Measurements from ENCODE around the gene SEPTIN5. TPM values are rescaled to one million over a fixed set of nuclear protein-coding genes. Genes with fewer than 3 reads are reported as not detected.

The SEPTIN5 gene
- total RNA-seq = 20.9 TPM

GRCh38 chr22:19714312-19715187, at the start of gene SEPTIN5:
TSS of gene SEPTIN5 (plus strand) at chr22:19714503. CDS start at chr22:19714589, 86 bp downstream.
- Histone ChIP-seq H3K4me1 (ENCODE audit: insufficient read depth, low read length) (peaks cover 26% of the 10 kb centered on the region), H3K27me3 (ENCODE audit: insufficient read depth, low read length) (peaks cover 26% of the 10 kb centered on the region), H3K9me3 (ENCODE audit: low read depth, low read length) (no peaks in the 10 kb centered on the region), H3K4me3 (ENCODE audit: low read length) (peak within 1 kb of the TSS; percentile 29)

GRCh38 chr22:19664951-19665783, 49.1 kb upstream of the SEPTIN5 start:
- no peak overlapping the region for H3K4me3 ChIP-seq (ENCODE audit: low read length)
- no peaks in the 10 kb centered on the region for H3K9me3 ChIP-seq (ENCODE audit: low read depth, low read length)
- H3K4me1 ChIP-seq (ENCODE audit: insufficient read depth, low read length) = no peaks in the 10 kb centered on the region
- no peaks in the 10 kb centered on the region for H3K27me3 ChIP-seq (ENCODE audit: insufficient read depth, low read length)

- Histone ChIP-seq H3K4me1 (ENCODE audit: insufficient read depth, low read length) (no peaks in the 10 kb centered on the region), H3K9me3 (ENCODE audit: low read depth, low read length) (no peaks in the 10 kb centered on the region), H3K27me3 (ENCODE audit: insufficient read depth, low read length) (no peaks in the 10 kb centered on the region), H3K4me3 (ENCODE audit: low read length) (no peak overlapping the region)
These were observed 48.3 kb upstream of the SEPTIN5 start for GRCh38 chr22:19665784-19666672.

GRCh38 chr22:19666673-19667593, 47.4 kb upstream of the SEPTIN5 start:
- no peaks in the 10 kb centered on the region for H3K9me3 ChIP-seq (ENCODE audit: low read depth, low read length)
- no peaks in the 10 kb centered on the region for H3K27me3 ChIP-seq (ENCODE audit: insufficient read depth, low read length)
- no peaks in the 10 kb centered on the region for H3K4me1 ChIP-seq (ENCODE audit: insufficient read depth, low read length)
- no peak overlapping the region for H3K4me3 ChIP-seq (ENCODE audit: low read length)

GRCh38 chr22:19667872-19668740, 46.2 kb upstream of the SEPTIN5 start:
- Histone ChIP-seq H3K9me3 (ENCODE audit: low read depth, low read length) (no peaks in the 10 kb centered on the region), H3K4me1 (ENCODE audit: insufficient read depth, low read length) (no peaks in the 10 kb centered on the region), H3K4me3 (ENCODE audit: low read length) (no peak overlapping the region), H3K27me3 (ENCODE audit: insufficient read depth, low read length) (no peaks in the 10 kb centered on the region)

- Histone ChIP-seq H3K27me3 (ENCODE audit: insufficient read depth, low read length) (no peaks in the 10 kb centered on the region), H3K4me1 (ENCODE audit: insufficient read depth, low read length) (no peaks in the 10 kb centered on the region), H3K4me3 (ENCODE audit: low read length) (no peak overlapping the region), H3K9me3 (ENCODE audit: low read depth, low read length) (no peaks in the 10 kb centered on the region)
These were observed 45.6 kb upstream of the SEPTIN5 start for GRCh38 chr22:19668748-19669147.

GRCh38 chr22:19669570-19669969, 44.7 kb upstream of the SEPTIN5 start:
- H3K9me3 ChIP-seq (ENCODE audit: low read depth, low read length) = no peaks in the 10 kb centered on the region
- H3K4me1 ChIP-seq (ENCODE audit: insufficient read depth, low read length) = no peaks in the 10 kb centered on the region
- no peak overlapping the region for H3K4me3 ChIP-seq (ENCODE audit: low read length)
- H3K27me3 ChIP-seq (ENCODE audit: insufficient read depth, low read length) = no peaks in the 10 kb centered on the region

- Histone ChIP-seq H3K4me1 (ENCODE audit: insufficient read depth, low read length) (no peaks in the 10 kb centered on the region), H3K4me3 (ENCODE audit: low read length) (no peak overlapping the region), H3K27me3 (ENCODE audit: insufficient read depth, low read length) (no peaks in the 10 kb centered on the region), H3K9me3 (ENCODE audit: low read depth, low read length) (no peaks in the 10 kb centered on the region)
These were observed 43.0 kb upstream of the SEPTIN5 start for GRCh38 chr22:19671316-19671715.

GRCh38 chr22:19672054-19672776, 42.1 kb upstream of the SEPTIN5 start:
- Histone ChIP-seq H3K9me3 (ENCODE audit: low read depth, low read length) (no peaks in the 10 kb centered on the region), H3K4me1 (ENCODE audit: insufficient read depth, low read length) (no peaks in the 10 kb centered on the region), H3K27me3 (ENCODE audit: insufficient read depth, low read length) (no peaks in the 10 kb centered on the region), H3K4me3 (ENCODE audit: low read length) (no peak overlapping the region)

GRCh38 chr22:19673660-19674059, 40.6 kb upstream of the SEPTIN5 start:
- Histone ChIP-seq H3K4me1 (ENCODE audit: insufficient read depth, low read length) (no peaks in the 10 kb centered on the region), H3K9me3 (ENCODE audit: low read depth, low read length) (no peaks in the 10 kb centered on the region), H3K4me3 (ENCODE audit: low read length) (no peak overlapping the region), H3K27me3 (ENCODE audit: insufficient read depth, low read length) (no peaks in the 10 kb centered on the region)

- Histone ChIP-seq H3K9me3 (ENCODE audit: low read depth, low read length) (no peaks in the 10 kb centered on the region), H3K27me3 (ENCODE audit: insufficient read depth, low read length) (no peaks in the 10 kb centered on the region), H3K4me3 (ENCODE audit: low read length) (no peak overlapping the region), H3K4me1 (ENCODE audit: insufficient read depth, low read length) (no peaks in the 10 kb centered on the region)
These were observed 40.0 kb upstream of the SEPTIN5 start for GRCh38 chr22:19674129-19674928.

GRCh38 chr22:19674929-19675253, 39.4 kb upstream of the SEPTIN5 start:
- Histone ChIP-seq H3K9me3 (ENCODE audit: low read depth, low read length) (no peaks in the 10 kb centered on the region), H3K4me3 (ENCODE audit: low read length) (no peak overlapping the region), H3K27me3 (ENCODE audit: insufficient read depth, low read length) (peaks cover 2% of the 10 kb centered on the region), H3K4me1 (ENCODE audit: insufficient read depth, low read length) (no peaks in the 10 kb centered on the region)
